Dendritic cell treated with granulocyte-macrophage colony-stimulating factor and Interleukin-4, amounts not matched to agents 40 ng/mL and 50 ng/mL, for 4 days (primary cell): ENCODE data around the gene CFC1.
"Not testable (repeated sequence)": the region's sequence is repeated elsewhere in the genome, so short reads cannot be mapped to it uniquely, and the experiment has no call there.

Experiments used
- H3K27ac Mint-ChIP-seq: one replicate; pipeline ENCODE4 v1.8.0; 2022; ENCODE audit warnings: mild to moderate bottlenecking, mixed read lengths
- H3K27me3 Mint-ChIP-seq: one replicate; pipeline ENCODE4 v1.8.0; 2022; ENCODE audit warnings: mild to moderate bottlenecking, mixed read lengths
- H3K36me3 Mint-ChIP-seq: one replicate; pipeline ENCODE4 v1.8.0; 2022; ENCODE audit warnings: low read depth, mixed read lengths
- H3K4me1 Mint-ChIP-seq: one replicate; pipeline ENCODE4 v1.8.0; 2022; ENCODE audit warnings: low read depth, mixed read lengths
- H3K4me3 Mint-ChIP-seq: one replicate; pipeline ENCODE4 v1.8.0; 2022; ENCODE audit warnings: mild to moderate bottlenecking, moderate library complexity, mixed read lengths
- H3K9me3 Mint-ChIP-seq: one replicate; pipeline ENCODE4 v1.8.0; 2022; ENCODE audit warnings: mixed read lengths
- intact Hi-C: fragments of 100-400 bp; cut with micrococcal nuclease; formaldehyde crosslinking; loops from one replicate; pipeline ENCODE4 v1.15.0; 2022

Gene CFC1

DNA sequence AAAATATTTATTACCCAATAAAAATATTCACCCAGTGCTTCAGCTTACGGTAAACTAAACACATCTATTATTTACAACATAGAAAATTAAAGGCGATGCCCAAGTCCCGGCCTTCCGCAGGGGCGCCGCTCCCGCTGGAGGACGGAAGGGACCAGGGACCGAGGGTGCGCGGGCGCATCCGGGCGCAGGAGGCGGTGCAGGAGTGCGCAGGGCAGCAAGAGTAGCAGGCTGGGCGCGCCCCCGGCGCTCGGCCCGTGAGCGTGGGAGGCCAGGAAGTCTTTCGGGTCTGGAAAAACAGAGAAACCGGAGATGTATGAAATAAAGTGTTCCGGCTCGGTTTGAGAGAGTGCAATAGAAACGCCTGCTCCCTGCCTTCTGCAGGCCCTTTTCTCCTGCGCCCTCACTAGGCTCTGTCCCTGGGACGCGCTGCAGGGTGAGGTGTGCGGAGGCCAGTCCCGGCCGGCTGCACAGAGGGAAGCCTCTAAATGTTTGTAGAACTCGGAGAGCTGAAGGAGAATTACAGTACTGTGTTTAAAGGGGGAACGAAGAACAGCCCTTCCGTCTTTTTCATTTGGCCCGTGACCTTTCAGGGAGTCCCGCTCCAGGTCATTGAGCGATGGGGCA is 6.5 kb downstream of the CFC1 start:
- H3K4me3 Mint-ChIP-seq, H3K9me3 Mint-ChIP-seq, H3K27ac Mint-ChIP-seq, intact Hi-C loops, H3K4me1 Mint-ChIP-seq, H3K36me3 Mint-ChIP-seq, H3K27me3 Mint-ChIP-seq: not testable (repeated sequence)

DNA sequence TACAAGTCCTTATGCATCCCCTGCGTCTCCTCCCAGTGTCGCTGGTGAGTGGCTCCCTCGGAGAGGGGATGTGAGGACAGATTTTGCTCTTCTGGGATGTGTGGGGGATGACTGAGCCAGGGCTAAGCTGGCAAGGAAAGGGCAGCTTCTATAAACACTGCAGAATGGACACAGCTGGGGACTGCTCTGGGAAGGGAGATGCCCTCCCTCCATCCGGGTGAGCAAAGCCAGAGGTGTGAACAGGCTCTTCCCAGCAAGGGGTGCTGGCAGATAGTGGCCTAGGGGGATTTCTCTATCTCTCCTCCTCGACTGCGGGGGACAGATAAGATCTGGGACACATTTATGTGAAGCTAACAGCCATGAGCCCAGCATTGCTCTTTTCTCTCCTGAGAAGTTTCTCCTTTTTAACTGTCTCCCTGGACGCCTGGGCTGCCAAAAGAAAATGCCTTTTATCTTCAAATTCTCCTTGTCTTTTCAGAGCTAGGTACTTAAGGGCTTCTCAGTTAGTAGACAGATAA is 8.5 kb downstream of the CFC1 start:
- intact Hi-C loops, H3K9me3 Mint-ChIP-seq, H3K4me3 Mint-ChIP-seq, H3K4me1 Mint-ChIP-seq, H3K27ac Mint-ChIP-seq, H3K36me3 Mint-ChIP-seq, H3K27me3 Mint-ChIP-seq: not testable (repeated sequence)

DNA sequence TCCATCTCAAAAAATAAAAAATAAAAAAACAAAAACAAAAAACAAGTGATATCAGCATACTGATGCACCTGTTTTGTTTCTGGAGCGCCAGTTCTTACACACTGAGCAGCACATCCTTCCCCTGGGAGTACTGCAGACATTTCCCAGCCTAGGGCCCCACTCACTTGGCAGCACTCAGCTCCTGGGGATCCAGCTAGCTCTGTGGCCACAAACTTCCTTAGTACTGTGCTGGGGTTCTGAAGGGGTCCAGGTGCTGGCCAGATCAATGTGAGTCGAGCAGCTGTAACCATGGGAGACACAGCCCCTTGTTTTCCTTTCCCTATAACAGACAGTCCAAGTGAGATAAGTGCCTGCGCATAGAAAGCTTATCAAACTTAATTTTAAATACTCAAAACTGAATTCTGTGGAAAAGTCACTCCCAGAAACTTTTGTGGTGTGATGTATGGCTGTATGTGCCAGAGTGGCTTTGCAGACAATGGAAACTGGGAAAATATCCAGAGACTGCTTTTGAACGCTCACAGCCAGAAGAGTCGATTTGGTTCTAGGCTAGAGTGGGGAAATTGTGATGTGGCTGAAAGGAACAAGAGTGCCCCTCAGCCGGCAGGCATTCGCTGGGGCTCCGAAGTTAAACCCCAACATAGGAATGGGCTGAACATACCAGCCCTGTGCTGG is 9.1 kb downstream of the CFC1 start:
- H3K27ac Mint-ChIP-seq, H3K4me1 Mint-ChIP-seq, H3K36me3 Mint-ChIP-seq, H3K4me3 Mint-ChIP-seq, H3K9me3 Mint-ChIP-seq, intact Hi-C loops, H3K27me3 Mint-ChIP-seq: not testable (repeated sequence)

DNA sequence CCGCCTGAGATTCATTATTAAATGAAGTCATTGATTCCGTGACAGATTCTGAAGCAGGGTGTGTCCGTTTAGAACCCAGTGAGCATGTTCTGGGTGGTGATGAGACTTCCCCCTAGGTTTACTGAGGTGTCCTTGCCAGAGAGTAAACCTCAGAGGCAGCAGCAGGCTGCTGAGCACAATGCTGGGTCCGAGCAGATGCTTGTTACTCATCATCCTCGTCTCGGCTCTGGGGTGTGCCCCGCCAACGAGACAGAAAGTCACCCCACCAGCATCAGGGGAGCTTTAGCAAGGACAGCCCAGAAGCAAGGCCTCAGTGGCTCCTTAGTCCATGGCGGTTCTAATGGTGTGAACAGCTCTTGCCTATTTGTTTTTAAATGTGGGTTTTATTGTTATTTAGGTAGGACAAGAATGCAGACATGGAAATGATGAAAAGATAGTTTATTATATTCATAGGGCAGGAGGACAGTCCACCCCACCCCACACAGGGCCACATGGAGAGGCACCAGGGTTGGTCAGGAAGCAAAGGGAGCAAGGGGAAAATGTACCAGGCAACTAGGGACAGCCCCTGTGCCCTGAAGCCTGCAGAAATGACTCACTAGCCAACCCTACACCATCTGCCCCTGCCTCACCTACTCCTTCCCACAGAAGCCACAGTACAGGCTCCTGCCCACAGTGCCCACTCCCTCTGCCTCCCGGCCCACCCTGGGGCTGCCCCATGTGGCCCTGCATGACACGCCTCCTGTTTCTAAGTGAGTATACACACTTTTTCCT is 10.5 kb downstream of the CFC1 start:
- H3K27me3 Mint-ChIP-seq, H3K4me1 Mint-ChIP-seq, H3K27ac Mint-ChIP-seq, H3K36me3 Mint-ChIP-seq, H3K9me3 Mint-ChIP-seq, H3K4me3 Mint-ChIP-seq, intact Hi-C loops: not testable (repeated sequence)

DNA sequence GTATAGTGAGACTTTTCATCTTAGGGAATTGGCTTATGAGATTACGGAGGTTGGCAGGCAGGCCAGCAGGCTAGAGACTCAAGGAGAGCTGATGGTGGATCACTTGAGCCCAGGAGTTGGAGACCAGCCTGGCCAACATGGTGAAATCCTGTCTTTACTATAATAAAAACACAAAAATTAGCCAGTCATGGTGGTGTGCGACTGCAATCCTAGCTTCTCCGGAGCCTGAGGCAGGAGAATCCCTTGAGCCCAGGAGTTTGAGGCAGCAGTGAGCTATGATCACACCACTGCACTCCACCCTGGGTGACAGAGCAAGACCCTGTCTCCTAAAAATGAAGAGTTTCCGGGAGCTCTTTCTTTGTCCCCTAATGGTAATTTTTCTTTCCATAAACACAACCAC is 14.6 kb downstream of the CFC1 start:
- H3K9me3 Mint-ChIP-seq, result not testable (repeated sequence)

DNA sequence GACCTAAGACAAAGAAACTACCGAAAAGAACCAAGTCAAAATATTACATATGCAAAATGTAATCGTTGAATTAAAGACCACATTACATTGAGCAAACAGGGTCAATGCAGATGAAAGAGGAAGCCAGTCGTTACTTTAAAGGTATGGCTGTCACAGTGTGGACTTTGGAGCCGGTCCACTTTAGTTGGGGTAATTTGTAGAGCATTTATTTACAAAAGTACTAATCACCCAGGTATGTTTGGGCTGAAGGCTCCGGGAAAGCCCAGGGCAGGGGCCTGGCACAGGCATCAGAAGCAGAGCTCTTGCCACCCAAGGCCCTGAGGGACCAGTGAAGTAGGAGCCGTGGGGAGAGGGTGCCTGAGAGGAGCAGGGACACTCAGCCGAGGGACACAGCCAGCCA is 15.8 kb downstream of the CFC1 start:
- H3K4me1 Mint-ChIP-seq, H3K4me3 Mint-ChIP-seq, H3K27ac Mint-ChIP-seq, intact Hi-C loops, H3K36me3 Mint-ChIP-seq, H3K9me3 Mint-ChIP-seq, H3K27me3 Mint-ChIP-seq: not testable (repeated sequence)

More for the DNA sequence above, 14.6 kb downstream of the CFC1 start:
- H3K36me3 Mint-ChIP-seq, H3K4me1 Mint-ChIP-seq, H3K4me3 Mint-ChIP-seq, intact Hi-C loops, H3K27me3 Mint-ChIP-seq, H3K27ac Mint-ChIP-seq: not testable (repeated sequence)

DNA sequence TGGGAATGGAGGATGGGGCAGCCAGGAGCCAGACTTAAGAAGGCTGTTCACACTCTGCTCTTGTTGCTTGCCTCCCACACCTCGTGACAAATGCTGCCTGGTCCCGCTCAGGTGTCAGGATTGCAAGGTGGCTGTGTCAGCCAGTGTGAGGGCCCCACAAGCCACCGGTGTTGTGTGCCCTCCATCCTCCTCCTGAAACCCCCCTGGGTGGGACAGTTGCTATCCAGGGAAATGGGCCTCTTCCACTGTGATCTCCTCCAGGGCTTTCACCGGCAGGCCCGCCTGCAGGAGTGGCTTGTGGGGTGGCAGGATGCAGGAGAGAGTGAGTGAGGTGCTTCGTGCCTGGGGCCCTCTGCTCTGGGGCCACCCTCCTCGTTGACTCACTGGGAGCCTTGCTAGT is 16.4 kb downstream of the CFC1 start:
- H3K27me3 Mint-ChIP-seq, H3K9me3 Mint-ChIP-seq, intact Hi-C loops, H3K4me3 Mint-ChIP-seq, H3K36me3 Mint-ChIP-seq, H3K4me1 Mint-ChIP-seq, H3K27ac Mint-ChIP-seq: not testable (repeated sequence)

DNA sequence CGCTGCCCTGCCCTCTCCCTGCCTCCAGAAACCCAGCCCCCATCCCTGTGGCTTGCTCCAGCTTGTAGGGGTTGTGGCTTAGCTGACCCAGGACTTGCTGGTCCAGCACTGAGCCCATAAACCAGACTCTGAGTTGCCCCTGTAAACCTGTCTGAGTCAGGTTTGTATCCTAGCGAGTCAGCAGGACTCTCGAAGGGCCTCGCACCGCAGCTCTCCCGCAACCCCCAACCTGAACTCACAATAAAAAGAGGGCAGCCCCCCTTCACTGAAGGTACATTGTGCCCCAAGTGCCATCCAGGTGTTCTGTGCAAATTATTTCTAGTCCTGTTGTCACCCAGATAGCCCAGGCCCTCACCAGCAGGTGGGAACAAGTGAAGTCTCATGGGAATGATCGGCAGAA is 17.9 kb downstream of the CFC1 start:
- H3K27ac Mint-ChIP-seq, intact Hi-C loops, H3K9me3 Mint-ChIP-seq, H3K36me3 Mint-ChIP-seq, H3K4me3 Mint-ChIP-seq, H3K4me1 Mint-ChIP-seq, H3K27me3 Mint-ChIP-seq: not testable (repeated sequence)

DNA sequence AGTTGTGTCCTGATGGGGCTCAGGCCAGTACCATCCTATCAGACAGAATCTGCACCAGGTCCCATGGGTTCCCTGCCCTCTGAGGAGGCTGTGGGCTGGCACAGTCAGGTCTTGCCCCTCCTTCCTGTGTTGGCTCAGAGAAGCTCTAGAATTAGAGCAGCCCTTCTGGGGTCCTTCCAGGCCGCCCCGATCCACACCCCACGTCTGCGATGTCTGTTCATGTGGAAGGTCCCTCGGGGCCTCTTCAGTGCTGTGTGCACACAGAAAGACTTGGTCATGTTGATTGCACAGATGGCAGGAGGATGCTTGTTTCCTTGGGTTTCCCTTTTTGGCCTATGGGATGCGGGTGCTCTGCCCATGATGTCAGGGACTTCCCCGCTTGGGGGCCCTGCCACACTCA is 20.3 kb downstream of the CFC1 start:
- H3K36me3 Mint-ChIP-seq, H3K27ac Mint-ChIP-seq, H3K4me3 Mint-ChIP-seq, intact Hi-C loops, H3K4me1 Mint-ChIP-seq, H3K9me3 Mint-ChIP-seq, H3K27me3 Mint-ChIP-seq: not testable (repeated sequence)

DNA sequence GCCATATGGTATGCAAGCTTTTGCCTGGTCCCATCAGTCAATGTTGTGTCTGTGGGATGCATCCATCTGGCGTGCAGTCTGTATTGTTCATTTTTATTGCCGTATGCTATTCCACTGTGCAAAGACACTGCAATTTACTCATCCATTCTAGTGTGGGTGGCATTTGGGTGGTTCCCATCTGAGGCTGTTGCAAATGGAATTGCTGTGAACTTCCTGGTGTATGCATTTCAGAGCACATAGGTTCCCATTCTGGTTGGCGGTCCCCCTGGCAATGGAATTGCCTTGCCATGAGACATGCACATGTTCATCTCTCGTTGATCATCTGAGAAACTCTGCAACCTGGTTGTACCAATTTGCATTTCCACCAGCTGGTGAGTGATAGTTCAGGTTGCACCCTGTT is 21.8 kb downstream of the CFC1 start:
- H3K27ac Mint-ChIP-seq, H3K36me3 Mint-ChIP-seq, H3K4me3 Mint-ChIP-seq, H3K9me3 Mint-ChIP-seq, H3K27me3 Mint-ChIP-seq, H3K4me1 Mint-ChIP-seq, intact Hi-C loops: not testable (repeated sequence)

DNA sequence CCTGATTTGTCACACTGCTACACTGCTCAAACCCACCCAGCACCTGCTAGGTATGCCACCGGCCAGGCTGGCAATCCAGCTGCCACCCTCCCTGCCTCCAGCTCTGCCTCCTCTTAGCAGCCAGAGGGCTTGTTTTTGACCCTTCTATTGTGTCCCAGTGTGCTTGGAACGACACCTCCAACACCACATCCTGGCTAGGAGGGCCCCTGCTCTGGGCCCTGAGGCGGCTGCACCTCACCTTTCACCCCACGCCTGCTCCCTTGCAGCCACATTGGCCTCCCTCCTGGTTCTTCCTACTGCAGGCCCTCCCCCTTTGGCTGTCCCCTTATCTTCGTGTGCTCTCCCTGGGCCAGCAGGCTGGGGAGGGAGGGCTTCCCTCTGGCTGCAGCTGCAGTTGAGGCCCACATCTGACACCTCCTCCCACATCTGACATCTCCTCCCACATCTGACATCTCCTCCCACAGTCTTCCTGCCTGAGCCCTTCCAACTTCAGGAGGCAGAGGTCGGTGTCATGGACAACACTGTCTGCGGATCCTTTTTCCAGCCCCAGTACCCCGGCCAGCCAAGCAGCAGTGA is 23.1 kb downstream of the CFC1 start:
- H3K36me3 Mint-ChIP-seq, H3K9me3 Mint-ChIP-seq, intact Hi-C loops, H3K4me1 Mint-ChIP-seq, H3K27me3 Mint-ChIP-seq, H3K4me3 Mint-ChIP-seq, H3K27ac Mint-ChIP-seq: not testable (repeated sequence)

DNA sequence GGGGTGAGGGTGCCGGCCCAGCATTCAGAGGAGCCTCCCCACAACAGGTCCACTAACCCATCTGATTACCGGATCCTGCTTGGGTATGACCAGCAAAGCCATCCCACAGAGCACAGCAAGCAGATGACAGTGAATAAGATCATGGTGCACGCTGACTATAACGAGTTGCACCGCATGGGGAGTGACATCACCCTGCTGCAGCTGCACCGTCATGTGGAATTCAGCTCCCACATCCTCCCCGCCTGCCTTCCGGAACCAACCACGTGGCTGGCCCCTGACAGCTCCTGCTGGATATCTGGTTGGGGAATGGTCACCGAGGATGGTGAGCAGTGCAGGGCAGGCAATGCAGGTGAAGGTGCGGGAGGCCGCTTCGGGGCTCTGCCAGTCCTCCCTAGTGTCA is 25.1 kb downstream of the CFC1 start:
- H3K27ac Mint-ChIP-seq, H3K27me3 Mint-ChIP-seq, intact Hi-C loops, H3K36me3 Mint-ChIP-seq, H3K4me1 Mint-ChIP-seq, H3K4me3 Mint-ChIP-seq, H3K9me3 Mint-ChIP-seq: not testable (repeated sequence)

DNA sequence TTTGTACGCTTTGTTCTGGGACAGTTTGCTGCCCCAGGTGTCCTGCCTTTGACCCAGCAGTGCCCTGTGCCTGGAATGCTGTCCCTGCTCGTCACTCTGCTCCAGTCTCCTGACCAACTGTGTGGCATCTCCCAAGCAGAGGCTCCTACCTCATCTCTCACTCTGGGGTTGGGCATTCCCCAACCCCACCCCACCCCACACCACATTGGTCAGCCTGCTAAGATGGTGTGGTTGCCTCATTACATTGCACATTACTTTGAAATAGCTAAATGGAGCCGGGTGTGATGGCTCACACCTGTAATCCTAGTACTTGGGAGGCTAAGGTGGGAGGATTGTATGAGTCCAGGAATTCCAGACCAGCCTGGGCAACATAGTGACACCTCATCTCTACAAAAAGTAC is 27.4 kb downstream of the CFC1 start:
- H3K36me3 Mint-ChIP-seq, H3K4me3 Mint-ChIP-seq, H3K27me3 Mint-ChIP-seq, H3K27ac Mint-ChIP-seq, intact Hi-C loops, H3K9me3 Mint-ChIP-seq, H3K4me1 Mint-ChIP-seq: not testable (repeated sequence)

DNA sequence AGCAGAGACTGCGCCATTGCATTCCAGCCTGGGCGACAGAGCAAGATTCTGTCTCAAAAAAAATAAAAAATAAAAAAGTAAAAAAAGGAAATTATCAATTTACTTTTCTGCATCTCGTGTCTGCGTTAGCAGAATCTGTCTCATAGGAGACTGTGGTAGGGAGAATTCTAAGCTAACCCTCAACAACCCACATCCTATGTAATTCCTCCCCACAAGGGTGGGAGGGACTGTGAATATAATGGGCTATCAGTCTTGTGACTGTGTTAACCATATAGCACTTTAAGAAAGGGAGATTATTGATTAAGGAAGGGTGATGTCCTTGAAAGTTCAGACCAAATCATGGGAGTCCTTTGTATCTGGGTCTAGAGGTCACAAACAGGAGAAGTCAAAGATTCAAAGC is 33.2 kb downstream of the CFC1 start:
- H3K4me3 Mint-ChIP-seq, H3K27ac Mint-ChIP-seq, H3K4me1 Mint-ChIP-seq, H3K9me3 Mint-ChIP-seq, intact Hi-C loops, H3K27me3 Mint-ChIP-seq, H3K36me3 Mint-ChIP-seq: not testable (repeated sequence)
